SU-DHL-6 (cell line): ENCODE data around the gene ANGPTL2.

Experiments
- H2AFZ ChIP-seq: fragments of 200-600 bp; sonication (generic); 2 replicates; pipeline ENCODE4 v1.6.1; 2014; ENCODE audit warnings: low read depth, mild to moderate bottlenecking, moderate library complexity, mixed read lengths, antibody characterized with exemption, low read length; ENCODE audit not compliant: severe bottlenecking
- H3F3A ChIP-seq: fragments of 200-600 bp; shearing (Covaris generic); 2 replicates; pipeline ENCODE4 v1.6.0; 2016; ENCODE audit warnings: antibody characterized with exemption, mild to moderate bottlenecking; ENCODE audit not compliant: insufficient read depth
- H3K27ac ChIP-seq: fragments of 200-600 bp; sonication (generic); 2 replicates; pipeline ENCODE4 v1.5.1; 2016; ENCODE audit warnings: low read depth, mild to moderate bottlenecking, low read length, moderate library complexity, mixed read lengths
- H3K27me3 ChIP-seq: fragments of 200-600 bp; sonication (generic), shearing (Covaris generic); 2 replicates; pipeline ENCODE4 v1.6.0; 2014; ENCODE audit warnings: mild to moderate bottlenecking, low read length
- H3K36me3 ChIP-seq: fragments of 200-600 bp; sonication (generic); 2 replicates; pipeline ENCODE4 v1.6.1; 2014; ENCODE audit warnings: mild to moderate bottlenecking, low read length, mixed read lengths
- H3K4me2 ChIP-seq: fragments of 300-600, 200-600 bp; shearing (Covaris generic), sonication (generic); 2 replicates; pipeline ENCODE4 v1.6.0; 2014; ENCODE audit warnings: low read length, low read depth, mild to moderate bottlenecking; ENCODE audit not compliant: poor library complexity, severe bottlenecking
- H3K4me3 ChIP-seq: fragments of 200-600 bp; sonication (generic); 2 replicates; pipeline ENCODE4 v1.5.1; 2014; ENCODE audit warnings: antibody characterized with exemption, low read length, mild to moderate bottlenecking, mixed read lengths; ENCODE audit not compliant: insufficient read depth, poor library complexity, severe bottlenecking
- H3K79me2 ChIP-seq: fragments of 200-600 bp; sonication (generic); 2 replicates; pipeline ENCODE4 v1.6.1; 2014; ENCODE audit warnings: mild to moderate bottlenecking, low read length, moderate library complexity; ENCODE audit not compliant: insufficient read depth
- H3K9ac ChIP-seq: fragments of 200-600 bp; sonication (generic); 2 replicates; pipeline ENCODE4 v1.7.0; 2014; ENCODE audit warnings: mild to moderate bottlenecking, low read length
- H3K9me2 ChIP-seq: fragments of 200-600 bp; sonication (generic); replicated peaks from 2 replicates; pipeline ENCODE4 v1.6.1; 2014; ENCODE audit warnings: low read length; ENCODE audit not compliant: insufficient read depth
- H3K9me3 ChIP-seq: fragments of 200-600 bp; sonication (generic); 2 replicates; pipeline ENCODE4 v1.6.1; 2014; ENCODE audit warnings: low read length, mixed read lengths; ENCODE audit not compliant: insufficient read depth
- H4K20me1 ChIP-seq: fragments of 200-600 bp; sonication (generic); 2 replicates; pipeline ENCODE4 v1.6.1; 2014; ENCODE audit warnings: low read depth, mild to moderate bottlenecking, antibody characterized with exemption, low read length, moderate library complexity, mixed read lengths
- EZH2phosphoT487 ChIP-seq: fragments of 200-600 bp; sonication (generic), shearing (Covaris generic); conservative IDR thresholded peaks from 2 replicates; pipeline ENCODE4 v1.6.1; 2018; ENCODE audit warnings: mild to moderate bottlenecking, antibody characterized with exemption, low read length, moderate library complexity, mixed read lengths
- TF ChIP-seq, protein P1 (sequence below): fragments of 200-600 bp; sonication (generic); IDR thresholded peaks from one replicate; pipeline ENCODE4 v1.5.1; 2017; ENCODE audit warnings: antibody characterized with exemption, mild to moderate bottlenecking, low read length, moderate library complexity; ENCODE audit not compliant: insufficient read depth, poor library complexity, severe bottlenecking

ANGPTL2 gene

DNA sequence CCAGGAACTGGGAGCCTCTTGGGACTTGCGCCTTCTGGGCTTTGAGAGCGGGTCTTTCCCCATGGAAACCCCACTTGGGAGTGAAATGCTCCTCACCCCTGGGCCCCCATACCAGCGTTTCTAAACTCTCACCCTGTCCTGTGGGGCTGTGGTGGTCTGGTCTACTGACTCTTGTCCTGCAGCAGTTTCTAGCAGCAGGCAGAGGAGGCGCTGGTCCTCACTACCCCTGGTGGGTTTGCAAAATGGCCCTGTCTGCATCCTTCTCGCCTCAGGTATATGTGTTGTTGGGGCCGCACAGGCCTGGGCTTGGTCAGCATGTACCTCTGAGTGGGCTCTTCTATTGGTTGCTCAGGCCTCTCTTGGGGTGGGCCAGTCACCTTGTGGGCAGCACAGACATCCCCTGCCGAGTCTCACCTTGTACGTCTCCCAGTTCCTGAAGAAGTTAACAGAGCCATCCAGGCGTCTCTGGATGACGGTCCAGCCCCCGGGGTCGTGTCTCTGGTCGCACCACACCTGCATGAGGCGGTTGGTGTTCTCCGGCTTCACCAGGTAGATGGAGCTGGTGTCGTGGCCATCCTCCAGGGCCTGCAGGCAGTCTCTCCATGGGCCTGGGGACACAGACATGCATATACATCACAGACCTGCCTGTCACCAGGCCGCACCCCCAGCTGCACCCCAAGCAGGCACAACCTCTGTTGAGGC is 29.0 kb downstream of the ANGPTL2 start:
- no peak overlapping the region for H3K4me3 ChIP-seq
- no peak overlapping the region for H3K4me2 ChIP-seq
- H3K36me3 ChIP-seq: no peaks in the 10 kb centered on the region
- no peak overlapping the region for H3K9ac ChIP-seq
- no peaks in the 10 kb centered on the region for H3K79me2 ChIP-seq
- no peak overlapping the region for H2AFZ ChIP-seq
- no peaks in the 10 kb centered on the region for H3K9me3 ChIP-seq
- H4K20me1 ChIP-seq: no peaks in the 10 kb centered on the region
- no peak overlapping the region for H3K27ac ChIP-seq
- TF ChIP-seq EZH2phosphoT487: no peak
- TF ChIP-seq, protein P1, sequence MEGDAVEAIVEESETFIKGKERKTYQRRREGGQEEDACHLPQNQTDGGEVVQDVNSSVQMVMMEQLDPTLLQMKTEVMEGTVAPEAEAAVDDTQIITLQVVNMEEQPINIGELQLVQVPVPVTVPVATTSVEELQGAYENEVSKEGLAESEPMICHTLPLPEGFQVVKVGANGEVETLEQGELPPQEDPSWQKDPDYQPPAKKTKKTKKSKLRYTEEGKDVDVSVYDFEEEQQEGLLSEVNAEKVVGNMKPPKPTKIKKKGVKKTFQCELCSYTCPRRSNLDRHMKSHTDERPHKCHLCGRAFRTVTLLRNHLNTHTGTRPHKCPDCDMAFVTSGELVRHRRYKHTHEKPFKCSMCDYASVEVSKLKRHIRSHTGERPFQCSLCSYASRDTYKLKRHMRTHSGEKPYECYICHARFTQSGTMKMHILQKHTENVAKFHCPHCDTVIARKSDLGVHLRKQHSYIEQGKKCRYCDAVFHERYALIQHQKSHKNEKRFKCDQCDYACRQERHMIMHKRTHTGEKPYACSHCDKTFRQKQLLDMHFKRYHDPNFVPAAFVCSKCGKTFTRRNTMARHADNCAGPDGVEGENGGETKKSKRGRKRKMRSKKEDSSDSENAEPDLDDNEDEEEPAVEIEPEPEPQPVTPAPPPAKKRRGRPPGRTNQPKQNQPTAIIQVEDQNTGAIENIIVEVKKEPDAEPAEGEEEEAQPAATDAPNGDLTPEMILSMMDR: no peak
- no peaks in the 10 kb centered on the region for H3K27me3 ChIP-seq
- H3F3A ChIP-seq: no peaks in the 10 kb centered on the region
- no peaks in the 10 kb centered on the region for H3K9me2 ChIP-seq

DNA sequence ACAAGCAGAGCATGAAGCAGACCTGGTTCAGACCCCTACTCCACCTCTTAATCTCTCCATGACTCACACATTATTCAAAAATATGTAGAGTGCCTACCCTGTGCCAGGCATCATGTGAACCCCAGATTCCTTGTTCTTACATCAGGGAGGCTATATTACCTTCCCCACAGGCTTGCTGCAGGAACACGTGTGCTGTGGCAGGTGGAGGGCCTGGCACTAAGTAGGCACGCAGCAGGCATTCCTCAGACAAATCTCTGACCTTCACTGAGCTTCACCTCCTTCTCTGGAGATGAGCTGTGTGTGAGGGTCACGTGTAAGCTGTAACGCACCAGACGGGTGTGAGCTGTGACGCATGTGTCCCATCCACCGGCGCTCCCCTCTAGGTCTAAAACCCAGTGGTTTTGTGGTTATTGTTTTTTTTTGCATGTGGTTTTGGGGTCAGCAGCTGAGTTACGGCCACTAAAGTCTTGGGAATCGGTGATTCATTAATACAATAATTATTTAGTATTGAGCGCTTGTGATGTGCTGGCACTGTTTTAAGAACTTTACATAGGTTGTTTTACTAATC is 30.3 kb downstream of the ANGPTL2 start:
- Histone ChIP-seq H4K20me1 (no peaks in the 10 kb centered on the region), H3K9me2 (no peaks in the 10 kb centered on the region), H3K36me3 (no peaks in the 10 kb centered on the region), H3K27ac (no peak overlapping the region), H3K4me2 (no peak overlapping the region), H3K79me2 (no peaks in the 10 kb centered on the region), H3K27me3 (no peaks in the 10 kb centered on the region), H3F3A (no peaks in the 10 kb centered on the region), H2AFZ (no peak overlapping the region), H3K9ac (no peak overlapping the region), H3K9me3 (no peaks in the 10 kb centered on the region), H3K4me3 (no peak overlapping the region)
- no peak for TF ChIP-seq EZH2phosphoT487
- TF ChIP-seq, protein P1: no peak

DNA sequence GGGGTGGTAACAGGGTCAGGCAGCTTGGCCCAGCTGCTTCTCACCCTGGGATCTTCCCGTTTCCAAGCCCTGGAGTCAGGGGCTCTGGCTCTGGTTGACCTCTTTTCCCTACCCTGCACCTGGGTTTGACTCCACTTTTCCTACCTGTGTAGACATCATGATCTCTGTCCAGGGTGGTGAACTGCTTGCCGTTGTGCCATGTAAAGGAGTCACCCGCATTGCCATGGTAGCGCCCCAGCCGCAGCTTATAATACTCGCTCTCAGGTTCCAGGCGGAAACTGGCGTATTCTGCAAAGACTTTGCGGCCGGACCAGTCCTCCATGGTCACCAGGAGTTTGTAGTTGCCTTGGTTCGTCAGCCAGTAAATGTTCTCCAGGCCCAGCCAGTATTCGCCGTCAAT is 30.9 kb downstream of the ANGPTL2 start:
- H3K9ac ChIP-seq: no peak overlapping the region
- TF ChIP-seq, protein P1: no peak
- no peak for TF ChIP-seq EZH2phosphoT487
- H3F3A ChIP-seq: no peaks in the 10 kb centered on the region
- H3K36me3 ChIP-seq: no peaks in the 10 kb centered on the region
- no peak overlapping the region for H3K4me3 ChIP-seq
- H3K4me2 ChIP-seq: no peak overlapping the region
- H3K9me3 ChIP-seq: no peaks in the 10 kb centered on the region
- H3K27me3 ChIP-seq: no peaks in the 10 kb centered on the region
- 0 out of 2 replicates have a peak, but pooled peaks cover under 1% of the 10 kb centered on the region for H4K20me1 ChIP-seq
- H3K79me2 ChIP-seq: no peaks in the 10 kb centered on the region
- H3K27ac ChIP-seq: no peak overlapping the region
- H2AFZ ChIP-seq: no peak overlapping the region
- no peaks in the 10 kb centered on the region for H3K9me2 ChIP-seq
